IPS-15b (cell line): ENCODE measurements around the gene ROBO1.
"Not testable (repeated sequence)": the region's sequence is repeated elsewhere in the genome, so short reads cannot be mapped to it uniquely, and the experiment has no call there.

Experiments used
- H3K27me3 ChIP-seq: one replicate; pipeline ENCODE4 v1.6.1; 2013; ENCODE audit warnings: low read length; ENCODE audit not compliant: control insufficient read depth, insufficient read depth
- H3K36me3 ChIP-seq: one replicate; pipeline ENCODE4 v1.6.1; 2013; ENCODE audit warnings: low read length; ENCODE audit not compliant: control insufficient read depth, insufficient read depth
- H3K4me1 ChIP-seq: one replicate; pipeline ENCODE4 v1.6.1; 2013; ENCODE audit warnings: mild to moderate bottlenecking, low read length; ENCODE audit not compliant: control insufficient read depth, insufficient read depth
- H3K4me3 ChIP-seq: one replicate; pipeline ENCODE4 v1.5.1; 2013; ENCODE audit warnings: low read depth, low read length
- H3K9ac ChIP-seq: one replicate; pipeline ENCODE4 v1.6.1; 2013; ENCODE audit warnings: low read depth, mild to moderate bottlenecking, low read length
- H3K9me3 ChIP-seq: one replicate; pipeline ENCODE4 v1.6.1; 2013; ENCODE audit warnings: mild to moderate bottlenecking, low read length; ENCODE audit not compliant: control insufficient read depth, insufficient read depth

The ROBO1 gene

DNA sequence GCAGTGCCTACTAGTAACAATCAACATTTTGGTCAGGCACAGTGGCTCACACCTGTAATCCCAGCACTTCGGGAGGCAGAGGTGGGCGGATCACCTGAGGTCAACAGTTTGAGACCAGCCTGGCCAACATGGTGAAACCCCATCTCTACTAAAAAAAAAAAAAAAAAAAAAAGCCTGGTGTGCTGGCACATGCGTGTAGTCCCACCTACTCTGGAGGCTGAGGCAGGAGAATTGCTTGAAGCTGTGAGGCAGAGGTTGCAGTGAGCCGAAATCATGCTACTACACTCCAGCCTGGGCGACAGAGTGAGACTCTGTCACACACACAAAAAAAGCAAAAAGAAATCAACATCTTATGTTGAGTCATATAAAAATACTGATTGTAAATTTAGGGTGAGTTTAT lies 1043.4 kb downstream of the ROBO1 start:
- not testable (repeated sequence) for H3K36me3 ChIP-seq, H3K9ac ChIP-seq, H3K4me1 ChIP-seq, H3K9me3 ChIP-seq, H3K4me3 ChIP-seq, H3K27me3 ChIP-seq

DNA sequence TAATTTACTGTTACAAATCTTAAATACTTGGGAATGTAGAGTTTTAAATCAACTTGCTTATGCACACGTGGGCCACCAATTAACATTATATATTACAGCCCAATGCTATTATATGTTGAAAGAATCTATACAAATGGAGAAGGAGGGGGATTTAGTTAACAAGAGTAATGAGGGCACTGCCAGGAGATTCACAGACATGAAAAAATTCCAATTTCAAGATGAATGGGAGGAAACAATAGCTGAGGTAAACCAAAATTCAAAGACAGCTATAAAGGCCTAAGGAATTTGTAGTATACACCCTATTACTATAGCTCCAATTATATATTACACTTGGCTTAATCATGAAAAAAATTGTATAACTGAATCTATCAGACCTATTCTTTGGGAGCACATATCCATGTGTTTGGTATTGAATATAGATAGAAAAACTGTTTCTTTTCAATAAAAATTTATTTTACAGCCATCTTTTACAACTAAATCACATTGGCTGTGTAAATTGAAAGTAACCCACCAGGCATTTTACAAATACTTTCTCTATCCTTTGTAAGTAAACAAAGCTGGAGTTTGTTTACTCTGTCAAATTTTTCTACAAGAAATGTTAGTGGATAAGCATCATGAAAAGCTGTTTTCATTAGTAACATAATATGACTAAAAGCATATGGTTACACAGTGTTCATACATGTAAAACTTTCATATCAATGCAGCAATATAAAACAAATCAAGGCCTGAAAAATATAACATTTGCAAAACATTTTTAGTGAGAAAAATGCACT lies 1045.8 kb downstream of the ROBO1 start:
- H3K27me3 ChIP-seq = no peaks in the 10 kb centered on the region
- no peaks in the 10 kb centered on the region for H3K4me1 ChIP-seq
- no peaks in the 10 kb centered on the region for H3K9me3 ChIP-seq
- no peak overlapping the region for H3K9ac ChIP-seq
- H3K36me3 ChIP-seq = no peaks in the 10 kb centered on the region
- no peak overlapping the region for H3K4me3 ChIP-seq

DNA sequence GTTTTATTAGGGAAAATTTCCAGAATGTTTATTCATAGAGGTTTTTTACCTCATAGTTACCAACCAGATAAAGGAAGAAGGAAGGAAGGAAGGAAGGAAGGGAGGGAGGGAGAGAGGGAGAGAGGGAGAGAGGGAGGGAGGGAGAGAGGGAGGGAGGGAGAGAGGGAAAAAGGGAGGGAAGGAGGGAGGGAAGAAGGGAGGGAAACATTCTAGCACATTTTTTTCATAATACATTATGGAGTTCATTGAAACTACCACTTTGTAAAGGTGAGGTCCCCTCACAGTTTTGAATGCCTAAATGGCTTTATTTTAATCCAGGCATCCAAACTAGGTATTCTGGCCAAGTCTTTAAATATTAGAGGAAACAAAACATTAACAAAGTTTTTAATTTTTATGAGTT lies 1049.1 kb downstream of the ROBO1 start:
- no peaks in the 10 kb centered on the region for H3K36me3 ChIP-seq
- no peak overlapping the region for H3K9ac ChIP-seq
- no peaks in the 10 kb centered on the region for H3K9me3 ChIP-seq
- no peaks in the 10 kb centered on the region for H3K4me1 ChIP-seq
- no peaks in the 10 kb centered on the region for H3K27me3 ChIP-seq
- H3K4me3 ChIP-seq = no peak overlapping the region

DNA sequence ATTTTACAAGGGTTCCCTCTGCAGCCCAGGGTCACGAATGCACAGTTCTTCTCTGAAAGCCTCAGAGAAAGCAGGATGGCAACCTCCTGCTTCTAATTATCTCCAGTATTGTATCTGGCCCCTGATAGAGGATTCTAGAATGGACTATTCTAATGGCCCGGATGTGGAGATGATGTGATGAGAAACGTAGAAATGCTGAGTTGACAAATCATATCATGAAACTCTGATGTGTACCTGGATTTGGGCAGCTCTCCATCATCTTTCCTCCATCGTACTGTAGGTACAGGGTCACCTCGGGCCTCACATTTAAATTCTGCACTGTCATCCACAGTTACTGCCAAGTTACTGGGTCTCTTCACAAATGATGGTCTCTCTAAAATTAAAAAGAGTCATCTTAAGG lies 1050.8 kb downstream of the ROBO1 start:
- H3K36me3 ChIP-seq = no peaks in the 10 kb centered on the region

DNA sequence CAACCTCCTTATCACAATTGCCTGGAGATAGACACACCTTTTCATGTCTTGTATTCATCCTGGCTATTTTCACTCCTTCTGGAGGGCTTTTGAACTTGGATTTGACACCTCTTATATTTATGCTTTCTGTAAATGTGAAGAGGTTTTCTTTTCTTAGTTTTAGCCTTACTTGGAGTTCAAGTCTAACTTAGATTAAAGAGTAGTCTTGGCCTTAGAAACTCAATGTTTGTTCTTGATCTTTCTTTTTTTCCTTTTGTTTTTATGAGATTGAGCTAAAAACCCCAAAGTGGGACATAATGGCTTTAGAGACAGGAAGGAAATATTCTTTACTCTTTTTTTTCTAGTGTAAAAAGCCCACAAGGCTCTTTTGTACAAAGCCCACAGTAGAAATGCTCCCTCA lies 1054.9 kb downstream of the ROBO1 start:
- Histone ChIP-seq H3K4me1 (no peaks in the 10 kb centered on the region), H3K9me3 (no peaks in the 10 kb centered on the region), H3K36me3 (no peaks in the 10 kb centered on the region), H3K27me3 (no peaks in the 10 kb centered on the region), H3K9ac (no peak overlapping the region), H3K4me3 (no peak overlapping the region)

More for the DNA sequence above, 1050.8 kb downstream of the ROBO1 start:
- Histone ChIP-seq H3K4me3 (no peak overlapping the region), H3K9ac (no peak overlapping the region), H3K4me1 (no peaks in the 10 kb centered on the region), H3K9me3 (no peaks in the 10 kb centered on the region), H3K27me3 (no peaks in the 10 kb centered on the region)

DNA sequence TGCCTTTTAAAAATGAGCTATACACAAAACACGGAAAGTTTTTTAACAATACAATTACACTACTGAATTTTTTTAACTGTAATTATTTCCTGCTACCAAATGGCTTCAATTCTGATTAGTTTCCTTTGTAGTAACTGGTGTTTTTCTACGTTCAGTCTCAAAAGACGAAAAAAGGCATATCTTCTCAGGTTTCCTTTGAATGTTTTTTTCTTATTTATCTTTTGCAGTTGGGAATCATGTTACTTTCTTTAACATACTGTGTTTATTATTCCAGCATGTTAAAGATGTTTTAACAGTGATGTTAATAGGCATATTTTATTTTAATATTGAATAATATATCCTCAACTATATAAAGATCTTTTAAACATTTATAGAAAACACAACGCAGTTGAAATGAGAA lies 1055.5 kb downstream of the ROBO1 start:
- H3K36me3 ChIP-seq = no peaks in the 10 kb centered on the region
- no peak overlapping the region for H3K9ac ChIP-seq
- H3K27me3 ChIP-seq = no peaks in the 10 kb centered on the region
- no peak overlapping the region for H3K4me3 ChIP-seq
- H3K4me1 ChIP-seq = no peaks in the 10 kb centered on the region
- H3K9me3 ChIP-seq = no peaks in the 10 kb centered on the region

DNA sequence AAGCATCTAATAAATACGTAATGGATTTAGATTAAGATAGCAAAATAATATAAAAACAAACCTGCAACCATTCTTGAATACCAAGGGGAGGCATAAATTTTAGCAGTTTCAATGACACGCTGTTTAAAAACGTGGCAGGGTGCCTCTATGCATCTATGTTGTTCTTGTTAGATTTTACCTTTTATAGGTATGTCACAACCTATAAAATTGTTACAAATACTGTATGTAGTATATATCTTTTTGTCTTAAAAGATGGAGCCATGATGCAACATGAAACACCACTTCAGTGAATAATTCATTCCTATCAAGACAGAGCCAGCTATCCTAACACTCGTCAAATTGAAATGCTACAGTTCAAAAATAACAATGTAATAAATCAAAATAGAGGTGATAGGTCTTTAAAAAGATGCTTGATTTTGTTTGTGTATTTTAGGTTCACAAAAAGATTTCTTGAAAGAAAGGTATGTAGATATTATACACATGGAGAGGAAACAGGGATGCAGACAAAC lies 1059.2 kb downstream of the ROBO1 start:
- no peaks in the 10 kb centered on the region for H3K27me3 ChIP-seq
- no peaks in the 10 kb centered on the region for H3K36me3 ChIP-seq
- no peak overlapping the region for H3K4me3 ChIP-seq
- H3K9me3 ChIP-seq = no peaks in the 10 kb centered on the region
- H3K9ac ChIP-seq = no peak overlapping the region
- no peaks in the 10 kb centered on the region for H3K4me1 ChIP-seq

DNA sequence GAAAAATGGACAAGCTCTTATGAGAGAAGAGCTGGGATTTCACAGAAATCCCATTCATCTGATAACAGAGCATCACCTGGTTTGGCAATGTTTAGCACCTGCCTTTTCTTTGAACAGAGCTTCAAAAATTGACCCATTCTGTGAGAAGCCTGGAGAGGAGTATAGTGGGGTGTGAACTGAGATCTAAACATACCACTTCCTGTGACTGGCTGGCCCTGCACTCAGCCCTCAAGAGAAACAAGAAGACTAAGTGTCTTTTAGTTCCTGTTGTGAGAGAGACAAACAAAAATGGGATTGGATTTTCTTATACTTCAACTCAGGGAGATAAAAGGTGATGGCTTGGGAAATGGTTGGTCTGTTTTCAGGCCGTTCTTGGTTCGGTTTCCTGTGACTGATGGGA lies 1060.2 kb downstream of the ROBO1 start:
- no peaks in the 10 kb centered on the region for H3K9me3 ChIP-seq
- H3K27me3 ChIP-seq = no peaks in the 10 kb centered on the region
- no peak overlapping the region for H3K4me3 ChIP-seq
- H3K9ac ChIP-seq = no peak overlapping the region
- no peaks in the 10 kb centered on the region for H3K4me1 ChIP-seq
- H3K36me3 ChIP-seq = no peaks in the 10 kb centered on the region

DNA sequence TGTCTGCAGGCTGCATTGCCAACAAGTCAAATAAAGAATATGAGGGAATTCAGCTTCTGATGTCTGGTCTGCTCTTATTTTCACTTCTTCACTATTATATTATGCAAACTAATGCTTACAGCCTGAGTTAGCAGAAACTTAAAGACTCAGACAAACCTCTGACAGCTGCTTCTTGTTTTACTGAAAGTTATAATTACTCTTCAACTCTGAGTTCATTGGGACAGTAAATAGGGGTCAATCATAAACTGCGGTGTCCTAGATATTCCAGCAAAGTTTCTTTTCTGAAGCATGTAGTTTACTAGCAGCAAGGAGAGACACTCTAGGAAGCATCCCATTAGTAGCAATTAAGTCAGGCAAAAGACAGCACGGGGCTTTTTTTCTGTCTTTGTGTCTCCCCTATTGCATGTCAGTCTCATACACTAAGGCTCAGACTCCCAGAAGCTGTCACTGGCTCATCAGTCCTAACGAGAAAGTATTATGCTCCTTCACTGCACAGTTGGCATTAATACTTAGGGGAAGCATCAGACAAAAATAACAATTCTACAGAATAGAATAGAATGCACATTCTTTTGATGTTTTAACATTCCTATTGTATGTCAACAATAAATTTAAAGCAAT lies 1060.8 kb downstream of the ROBO1 start:
- no peak overlapping the region for H3K9ac ChIP-seq
- no peaks in the 10 kb centered on the region for H3K27me3 ChIP-seq
- H3K4me1 ChIP-seq = no peaks in the 10 kb centered on the region
- H3K9me3 ChIP-seq = no peaks in the 10 kb centered on the region
- no peak overlapping the region for H3K4me3 ChIP-seq
- no peaks in the 10 kb centered on the region for H3K36me3 ChIP-seq

DNA sequence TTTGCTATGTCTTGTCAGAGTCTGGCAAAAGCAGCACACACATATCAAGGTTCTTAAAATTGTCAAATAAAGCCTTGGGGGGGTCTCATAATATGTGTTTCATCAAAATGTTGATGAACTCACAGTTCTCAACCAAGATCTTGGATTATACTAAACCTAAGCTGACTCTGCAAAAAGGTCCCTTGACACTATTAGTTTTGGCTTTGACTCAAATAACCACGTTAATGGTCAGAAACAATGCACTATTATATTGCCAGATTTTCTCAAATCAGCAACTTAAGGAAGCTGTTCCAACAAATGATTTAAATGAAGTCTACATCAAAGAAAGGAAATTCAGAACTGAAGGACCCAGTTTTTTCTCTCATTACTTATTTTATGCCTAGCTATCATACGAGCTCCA lies 1063.9 kb downstream of the ROBO1 start:
- H3K4me1 ChIP-seq = no peaks in the 10 kb centered on the region
- no peak overlapping the region for H3K9ac ChIP-seq
- no peaks in the 10 kb centered on the region for H3K9me3 ChIP-seq
- H3K27me3 ChIP-seq = no peaks in the 10 kb centered on the region
- no peak overlapping the region for H3K4me3 ChIP-seq
- no peaks in the 10 kb centered on the region for H3K36me3 ChIP-seq

DNA sequence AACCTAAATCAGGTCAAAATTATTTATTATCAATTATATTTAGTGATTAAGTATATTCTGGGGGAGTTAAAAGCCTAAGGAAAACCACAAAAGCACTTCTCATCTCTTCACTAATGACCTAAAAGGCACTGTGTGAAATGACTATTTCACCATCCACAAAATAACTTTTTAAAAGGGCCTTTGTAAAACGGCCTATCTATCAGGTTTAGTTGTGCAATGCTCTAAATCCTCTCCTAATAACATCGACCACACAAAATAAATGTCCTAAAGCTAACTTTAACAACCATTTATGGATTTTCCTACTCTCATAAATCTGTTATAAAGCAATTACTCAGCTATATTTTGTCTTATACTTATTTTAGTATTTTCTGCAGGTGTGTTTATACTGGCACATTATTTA lies 1066.3 kb downstream of the ROBO1 start:
- H3K9ac ChIP-seq = no peak overlapping the region
- H3K4me1 ChIP-seq = no peaks in the 10 kb centered on the region
- no peaks in the 10 kb centered on the region for H3K27me3 ChIP-seq
- no peaks in the 10 kb centered on the region for H3K9me3 ChIP-seq
- H3K36me3 ChIP-seq = no peaks in the 10 kb centered on the region
- no peak overlapping the region for H3K4me3 ChIP-seq

DNA sequence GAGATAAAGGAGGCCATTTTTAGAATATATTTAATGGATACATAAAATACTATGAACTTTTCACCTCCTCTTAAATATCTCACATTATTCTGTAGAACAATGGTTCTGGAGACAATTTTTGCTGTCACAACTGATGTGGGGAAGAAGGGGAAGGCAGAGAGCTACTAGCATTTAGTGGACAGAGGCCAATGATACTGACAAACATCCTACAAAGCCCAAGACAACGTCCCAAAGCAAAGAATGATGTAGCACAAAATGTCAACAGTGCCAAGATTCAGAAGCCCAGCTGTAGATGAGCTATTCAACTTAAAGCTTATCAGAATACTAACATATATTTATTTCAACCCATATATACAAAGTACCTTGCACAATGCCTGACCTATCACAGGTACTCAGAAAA lies 1069.4 kb downstream of the ROBO1 start:
- no peak overlapping the region for H3K9ac ChIP-seq
- no peaks in the 10 kb centered on the region for H3K27me3 ChIP-seq
- H3K36me3 ChIP-seq = no peaks in the 10 kb centered on the region
- H3K4me3 ChIP-seq = no peak overlapping the region
- no peaks in the 10 kb centered on the region for H3K9me3 ChIP-seq
- H3K4me1 ChIP-seq = no peaks in the 10 kb centered on the region
